ENCODE data around the gene SPDYA. TPM values are rescaled to one million over a fixed set of nuclear protein-coding genes. Genes with fewer than 3 reads are reported as not detected.

SPDYA gene
- total RNA-seq: 1 to 10 TPM; 1.3 to 1.4 TPM

DNA sequence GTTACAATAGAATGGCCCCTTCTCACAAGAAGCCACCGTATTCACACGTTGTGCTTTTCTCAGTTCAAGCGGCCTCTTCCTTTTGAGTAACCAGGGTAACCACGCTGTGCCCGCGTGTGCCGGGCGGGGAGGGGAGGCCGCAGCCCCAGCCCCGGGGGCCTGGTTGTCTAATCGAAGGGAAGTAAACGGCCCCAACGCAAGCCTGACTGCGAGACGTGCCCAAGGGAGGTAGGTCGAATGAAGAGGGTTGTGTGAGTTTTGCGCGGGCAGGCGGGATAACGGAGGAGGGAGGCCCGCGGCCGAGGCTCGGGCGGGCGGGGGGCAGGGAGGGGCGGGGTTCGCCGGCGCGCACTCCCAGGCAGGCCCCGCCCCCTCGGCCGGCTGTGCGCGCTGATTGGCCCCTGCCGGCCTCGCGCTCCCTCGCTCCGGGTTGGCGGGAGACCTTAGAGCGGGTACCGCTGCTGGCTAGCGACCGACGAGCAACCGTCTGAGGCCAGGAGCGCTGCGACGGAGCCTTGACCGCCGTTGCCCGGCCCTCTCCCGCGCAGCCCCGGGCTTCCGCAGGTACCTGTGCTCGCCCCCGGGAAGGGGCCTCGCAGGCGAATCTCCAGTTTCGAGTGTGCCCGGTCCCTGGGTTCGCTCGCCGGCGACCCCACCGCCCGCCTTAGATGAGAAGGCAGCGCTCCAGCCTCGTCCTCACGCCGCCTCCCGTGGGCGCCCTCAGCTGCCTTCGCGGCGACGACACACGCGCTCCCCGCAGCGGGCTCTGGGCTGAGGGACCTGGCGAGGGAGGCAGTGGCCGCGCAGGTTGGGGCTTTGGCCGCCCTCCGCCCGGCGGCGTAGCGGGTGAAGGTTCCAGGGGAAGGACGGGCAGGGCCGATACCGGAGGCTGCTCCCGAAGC, at the start of gene SPDYA:
TSS of gene SPDYA (plus strand) at position 451 of the 902 bp plus-strand sequence. CDS start 5,181 bp downstream, outside the sequence.
- TF ChIP-seq, protein P1, sequence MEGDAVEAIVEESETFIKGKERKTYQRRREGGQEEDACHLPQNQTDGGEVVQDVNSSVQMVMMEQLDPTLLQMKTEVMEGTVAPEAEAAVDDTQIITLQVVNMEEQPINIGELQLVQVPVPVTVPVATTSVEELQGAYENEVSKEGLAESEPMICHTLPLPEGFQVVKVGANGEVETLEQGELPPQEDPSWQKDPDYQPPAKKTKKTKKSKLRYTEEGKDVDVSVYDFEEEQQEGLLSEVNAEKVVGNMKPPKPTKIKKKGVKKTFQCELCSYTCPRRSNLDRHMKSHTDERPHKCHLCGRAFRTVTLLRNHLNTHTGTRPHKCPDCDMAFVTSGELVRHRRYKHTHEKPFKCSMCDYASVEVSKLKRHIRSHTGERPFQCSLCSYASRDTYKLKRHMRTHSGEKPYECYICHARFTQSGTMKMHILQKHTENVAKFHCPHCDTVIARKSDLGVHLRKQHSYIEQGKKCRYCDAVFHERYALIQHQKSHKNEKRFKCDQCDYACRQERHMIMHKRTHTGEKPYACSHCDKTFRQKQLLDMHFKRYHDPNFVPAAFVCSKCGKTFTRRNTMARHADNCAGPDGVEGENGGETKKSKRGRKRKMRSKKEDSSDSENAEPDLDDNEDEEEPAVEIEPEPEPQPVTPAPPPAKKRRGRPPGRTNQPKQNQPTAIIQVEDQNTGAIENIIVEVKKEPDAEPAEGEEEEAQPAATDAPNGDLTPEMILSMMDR (IDR thresholded peaks at IDR 0.05): no peak
- peaks cover 1% of the 10 kb centered on the region for H3K27me3 Mint-ChIP-seq
- intact Hi-C loops (cut with micrococcal nuclease): no loop called here
- ChIA-PET POLR2A (interaction anchor here (0.6 to 1.5 kb wide), 8 partner anchors 9 to 346 kb away, joined by 3 to 5 read pairs (median 4); partner anchors contain the start of genes TRMT61B and WDR43), CTCF (interaction anchor here (0.8 to 2.8 kb wide), 5 partner anchors 8 to 244 kb away, joined by 3 to 15 read pairs (median 7); no protein-coding TSS in a partner anchor)
- H3K4me1 Mint-ChIP-seq (ENCODE audit: low read depth): peaks cover 10% of the 10 kb centered on the region
- DNase-seq (peak; percentile 83), ATAC-seq (peak; percentile 96)
- H3K27ac Mint-ChIP-seq: peak within 1 kb of the TSS; percentile 25
- no peaks in the 10 kb centered on the region for H3K9me3 Mint-ChIP-seq
- H3K36me3 Mint-ChIP-seq (ENCODE audit: low read depth): peaks cover 6% of the 10 kb centered on the region
- peak within 1 kb of the TSS; percentile 67 for H3K4me3 Mint-ChIP-seq

- ChIA-PET POLR2A (interaction anchor here (0.9 to 1.1 kb wide), 4 partner anchors 14 to 168 kb away, joined by 3 read pairs; no protein-coding TSS in a partner anchor), CTCF (interaction anchor here (0.6 to 4.3 kb wide), 6 partner anchors 10 to 203 kb away, joined by 3 to 23 read pairs (median 6); partner anchors contain the start of gene PPP1CB)
- no peak for ATAC-seq
- Mint-ChIP-seq H3K36me3 (ENCODE audit: low read depth) (peaks cover 33% of the 10 kb centered on the region), H3K4me3 (no peak overlapping the region), H3K4me1 (ENCODE audit: low read depth) (peaks cover 75% of the 10 kb centered on the region), H3K9me3 (no peaks in the 10 kb centered on the region), H3K27me3 (no peaks in the 10 kb centered on the region), H3K27ac (peak overlapping the region; percentile 46)
- DNase-seq: no peak
- intact Hi-C loops (cut with micrococcal nuclease): no loop called here
- TF ChIP-seq, protein P1 (IDR thresholded peaks at IDR 0.05): no peak
Measured at GRCh38 chr2:28761420-28761819, 49.2 kb upstream of the SPDYA start.

DNA sequence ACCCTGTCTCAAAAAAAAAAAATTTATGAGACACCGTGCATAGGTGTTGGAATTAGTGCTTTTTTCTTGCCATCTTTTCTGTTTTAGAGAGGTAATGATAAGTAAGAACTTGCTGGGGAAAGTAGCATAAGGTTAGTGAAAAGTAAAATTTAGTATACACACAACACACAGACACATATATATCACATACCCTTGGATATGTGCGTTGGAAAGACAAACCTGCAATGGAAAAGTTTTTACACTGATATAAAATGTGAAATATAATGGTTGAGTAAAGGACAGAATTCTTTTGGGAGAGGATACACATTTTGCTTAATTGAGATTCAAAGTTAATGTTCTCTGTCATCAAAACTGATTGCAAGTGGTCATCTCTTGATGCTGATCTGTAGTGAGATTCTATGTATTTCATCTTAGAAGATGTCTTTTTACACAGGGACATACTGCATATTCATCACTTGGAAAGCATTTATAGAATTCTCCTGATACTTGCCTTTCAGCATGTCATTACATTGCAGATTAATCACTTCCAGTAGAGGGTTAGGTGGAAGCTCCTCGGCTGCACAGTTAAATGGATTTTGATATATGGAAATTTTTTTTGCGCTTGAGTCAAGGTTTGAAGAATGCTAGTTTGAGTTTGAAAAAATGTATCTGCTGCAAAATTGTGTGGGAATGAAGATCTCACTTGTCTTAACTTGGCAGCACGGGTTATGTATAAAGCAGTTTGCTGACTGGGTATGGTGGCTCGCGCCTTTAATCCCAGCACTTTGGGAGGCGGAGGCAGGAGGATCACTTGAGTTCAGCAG, 45.5 kb upstream of the SPDYA start:
- intact Hi-C loops (cut with micrococcal nuclease): no loop called here
- Mint-ChIP-seq H3K27ac (peak overlapping the region; percentile 19), H3K4me3 (no peak overlapping the region), H3K36me3 (ENCODE audit: low read depth) (peaks cover 44% of the 10 kb centered on the region), H3K4me1 (ENCODE audit: low read depth) (peaks cover 84% of the 10 kb centered on the region), H3K9me3 (no peaks in the 10 kb centered on the region), H3K27me3 (no peaks in the 10 kb centered on the region)
- ChIA-PET POLR2A (interaction anchor here (1.0 to 1.1 kb wide), 2 partner anchors 15 to 177 kb away, joined by 3 read pairs; no protein-coding TSS in a partner anchor), CTCF (interaction anchor here (0.9 to 1.3 kb wide), 2 partner anchors 8 to 171 kb away, joined by 3 read pairs; no protein-coding TSS in a partner anchor)
- TF ChIP-seq, protein P1 (IDR thresholded peaks at IDR 0.05): no peak
- DNase-seq (no peak), ATAC-seq (no peak)

DNA sequence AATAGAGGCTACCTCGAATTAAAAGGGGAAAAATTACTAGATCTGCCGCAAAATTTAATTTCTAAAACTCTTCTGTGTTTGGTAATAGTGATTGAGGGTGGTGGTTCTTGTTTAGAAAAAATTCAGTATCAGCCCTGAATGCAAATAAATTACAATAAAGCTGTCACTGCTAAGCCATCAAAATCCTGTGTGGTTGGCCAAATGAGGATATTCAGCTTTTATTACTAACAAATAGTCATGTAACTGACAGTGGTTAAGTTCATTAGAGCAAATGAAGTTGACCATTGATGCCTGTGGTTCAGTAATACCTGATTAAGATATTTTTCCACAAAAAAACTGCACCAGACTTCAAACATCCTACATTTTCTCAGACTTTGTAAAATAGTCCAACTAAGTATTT, 44.6 kb upstream of the SPDYA start:
- no peaks in the 10 kb centered on the region for H3K9me3 Mint-ChIP-seq
- ATAC-seq (no peak), DNase-seq (no peak)
- no peak overlapping the region for H3K4me3 Mint-ChIP-seq
- CTCF ChIA-PET: interaction anchor here (0.9 to 1.3 kb wide), 2 partner anchors 9 to 172 kb away, joined by 3 read pairs; no protein-coding TSS in a partner anchor
- intact Hi-C loops (cut with micrococcal nuclease): no loop called here
- H3K27me3 Mint-ChIP-seq: no peaks in the 10 kb centered on the region
- H3K4me1 Mint-ChIP-seq (ENCODE audit: low read depth): peaks cover 84% of the 10 kb centered on the region
- TF ChIP-seq, protein P1 (IDR thresholded peaks at IDR 0.05): no peak
- H3K27ac Mint-ChIP-seq: no peak overlapping the region
- H3K36me3 Mint-ChIP-seq (ENCODE audit: low read depth): peaks cover 40% of the 10 kb centered on the region
- POLR2A ChIA-PET: interaction anchor here (1.1 kb wide), 1 partner anchor 178 kb away, joined by 3 read pairs; no protein-coding TSS in a partner anchor
